GM13977 (cell line): ENCODE data around the gene OSER1.
"Not testable (repeated sequence)": the region's sequence is repeated elsewhere in the genome, so short reads cannot be mapped to it uniquely, and the experiment has no call there.

ENCODE experiments used
- DNase-seq: peaks from one replicate; pipeline ENCODE4 v3.0.0; 2012; ENCODE audit warnings: low spot score
- in situ Hi-C: fragments of 300-500 bp; cut with MboI; formaldehyde crosslinking; loops from one replicate; pipeline ENCODE4 v1.12.0; 2022; ENCODE audit warnings: low sequenced_read_pairs, low pct_unique_long_range_greater_than_20kb, mixed read lengths, inconsistent platforms; ENCODE audit not compliant: unreplicated experiment
- TF ChIP-seq, protein P1 (sequence below): IDR thresholded peaks from 2 replicates; pipeline ENCODE4 v1.5.1; 2012; ENCODE audit warnings: mild to moderate bottlenecking, control low read depth; ENCODE audit not compliant: insufficient read depth; ENCODE audit errors: extremely low read depth, missing control alignments

The OSER1 gene

GRCh38 chr20:44235702-44236101, 25.1 kb upstream of the OSER1 start:
- no peak for DNase-seq
- TF ChIP-seq, protein P1, sequence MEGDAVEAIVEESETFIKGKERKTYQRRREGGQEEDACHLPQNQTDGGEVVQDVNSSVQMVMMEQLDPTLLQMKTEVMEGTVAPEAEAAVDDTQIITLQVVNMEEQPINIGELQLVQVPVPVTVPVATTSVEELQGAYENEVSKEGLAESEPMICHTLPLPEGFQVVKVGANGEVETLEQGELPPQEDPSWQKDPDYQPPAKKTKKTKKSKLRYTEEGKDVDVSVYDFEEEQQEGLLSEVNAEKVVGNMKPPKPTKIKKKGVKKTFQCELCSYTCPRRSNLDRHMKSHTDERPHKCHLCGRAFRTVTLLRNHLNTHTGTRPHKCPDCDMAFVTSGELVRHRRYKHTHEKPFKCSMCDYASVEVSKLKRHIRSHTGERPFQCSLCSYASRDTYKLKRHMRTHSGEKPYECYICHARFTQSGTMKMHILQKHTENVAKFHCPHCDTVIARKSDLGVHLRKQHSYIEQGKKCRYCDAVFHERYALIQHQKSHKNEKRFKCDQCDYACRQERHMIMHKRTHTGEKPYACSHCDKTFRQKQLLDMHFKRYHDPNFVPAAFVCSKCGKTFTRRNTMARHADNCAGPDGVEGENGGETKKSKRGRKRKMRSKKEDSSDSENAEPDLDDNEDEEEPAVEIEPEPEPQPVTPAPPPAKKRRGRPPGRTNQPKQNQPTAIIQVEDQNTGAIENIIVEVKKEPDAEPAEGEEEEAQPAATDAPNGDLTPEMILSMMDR = no peak
- in situ Hi-C loops = no loop called here

DNA sequence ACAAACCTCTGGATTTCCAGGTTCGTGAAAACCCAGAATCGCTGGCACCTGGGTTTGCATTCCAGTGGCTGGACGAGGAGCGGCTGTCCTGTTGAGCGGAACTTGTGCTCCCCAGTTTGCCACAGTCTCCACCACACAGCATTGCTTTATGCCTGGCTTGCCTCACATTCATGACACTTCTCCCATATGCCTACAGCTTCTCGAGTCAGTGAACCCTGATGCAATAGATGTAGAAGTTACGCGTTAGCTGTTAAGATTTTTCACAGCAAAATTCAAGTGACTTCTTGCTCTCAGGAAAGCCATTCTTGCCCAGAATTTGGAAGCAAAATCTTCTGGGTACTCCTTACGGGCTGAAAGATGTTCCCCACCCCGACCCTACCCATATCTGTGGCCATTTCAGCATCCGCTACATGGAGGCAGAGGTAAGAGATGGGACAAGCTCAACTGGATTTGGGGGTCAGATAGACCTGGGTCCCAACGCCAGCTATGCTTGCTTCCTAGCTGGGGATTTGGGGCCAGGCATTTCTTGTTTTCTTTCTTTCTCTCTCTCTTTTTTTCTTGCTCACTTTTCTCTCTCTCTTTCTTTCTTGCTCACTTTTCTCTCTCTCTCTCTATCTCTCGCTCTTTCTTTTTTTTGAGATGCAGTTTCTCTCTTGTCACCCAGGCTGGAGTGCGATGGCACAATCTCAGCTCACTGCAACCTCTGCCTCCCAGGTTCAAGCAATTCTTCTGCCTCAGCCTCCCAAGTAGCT, 24.2 kb upstream of the OSER1 start:
- no peak for DNase-seq
- TF ChIP-seq, protein P1 = no peak
- in situ Hi-C loops = no loop called here

GRCh38 chr20:44233436-44234016, 23.0 kb upstream of the OSER1 start:
- TF ChIP-seq, protein P1 = no peak
- no peak for DNase-seq

DNA sequence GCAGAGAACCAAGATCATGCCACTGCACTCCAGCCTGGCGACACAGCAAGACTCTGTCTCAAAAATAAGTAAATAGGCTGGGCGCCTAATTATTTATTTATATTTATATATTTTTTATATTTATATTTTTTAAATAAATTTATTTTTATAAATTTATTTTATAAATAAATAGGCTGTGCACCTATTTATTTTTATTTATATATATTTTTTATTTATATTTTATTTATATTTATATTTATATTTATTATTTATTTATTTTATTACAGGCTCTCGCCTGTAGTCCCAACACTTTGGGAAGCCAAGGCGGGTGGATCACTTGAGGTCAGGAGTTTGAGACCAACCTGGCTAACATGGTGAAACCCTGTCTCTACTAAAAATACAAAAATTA, 21.9 kb upstream of the OSER1 start:
- DNase-seq, in situ Hi-C loops: not testable (repeated sequence)

More at GRCh38 chr20:44233436-44234016, 23.0 kb upstream of the OSER1 start:
- in situ Hi-C loops = no loop called here

DNA sequence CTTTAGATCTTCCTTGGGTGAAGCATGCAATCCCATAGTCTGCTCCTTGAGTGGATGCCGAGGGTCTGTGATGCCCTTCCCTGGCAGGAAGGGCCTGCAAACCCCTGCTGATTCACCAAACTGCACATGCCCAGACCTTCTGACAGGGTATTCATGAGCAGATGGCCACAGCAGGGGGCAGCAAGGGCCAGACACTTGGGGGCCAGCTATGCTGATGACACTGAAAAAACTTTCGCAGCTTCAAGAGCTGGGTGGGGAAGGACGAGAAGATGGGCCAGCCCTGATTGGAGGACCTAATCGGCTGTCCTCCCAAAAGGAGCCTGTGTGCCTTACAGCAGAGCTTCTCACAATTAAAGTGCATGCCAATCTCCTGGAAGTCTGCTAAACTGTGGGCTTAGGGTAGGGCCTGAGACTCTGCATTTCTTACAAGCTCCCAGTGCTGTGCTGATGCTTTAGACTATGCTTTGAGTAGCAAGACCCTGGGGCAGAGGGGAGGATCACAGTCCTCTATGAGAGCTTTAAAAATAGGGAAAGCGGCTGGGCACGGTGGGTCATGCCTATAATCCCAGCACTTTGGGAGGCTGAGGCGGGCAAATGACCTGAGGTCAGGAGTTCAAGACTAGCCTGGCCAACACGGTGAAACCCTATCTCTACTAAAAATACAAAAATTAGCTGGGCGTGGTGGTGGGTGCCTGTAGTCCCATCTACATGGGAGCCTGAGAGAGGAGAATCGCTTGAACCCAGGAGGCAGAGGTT, 21.3 kb upstream of the OSER1 start:
- in situ Hi-C loops = no loop called here
- TF ChIP-seq, protein P1 = no peak
- no peak for DNase-seq

DNA sequence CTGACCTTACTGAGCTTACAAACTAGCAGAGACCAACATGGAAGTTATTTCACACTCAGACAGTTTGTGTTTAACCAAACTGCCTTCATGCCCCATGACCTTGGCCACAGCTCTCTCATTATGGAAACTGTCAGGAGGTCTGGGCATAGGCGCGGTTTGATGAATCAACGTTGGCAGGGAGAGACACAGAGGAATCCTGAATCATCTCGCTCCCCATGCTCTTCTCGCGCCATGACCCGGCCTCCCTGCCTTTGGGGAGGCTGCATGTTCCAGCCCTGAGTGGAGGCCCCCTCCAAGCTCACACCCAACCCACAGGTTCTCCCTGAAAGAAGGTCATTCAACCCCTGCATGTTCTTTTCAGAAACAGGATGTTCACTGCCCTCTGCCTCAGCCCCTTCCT, 20.6 kb upstream of the OSER1 start:
- DNase-seq = no peak
- TF ChIP-seq, protein P1 = no peak
- in situ Hi-C loops = no loop called here
